GM21423 (cell line): Measurements from ENCODE around the gene GRB2.
"Not testable (repeated sequence)": the region's sequence is repeated elsewhere in the genome, so short reads cannot be mapped to it uniquely, and the experiment has no call there.

Experiments
- ATAC-seq: cut with Tn5 transposase; IDR thresholded peaks from one replicate; pipeline ENCODE4 v1.9.1; 2021; ENCODE audit warnings: mild to moderate bottlenecking, moderate library complexity; ENCODE audit not compliant: unreplicated experiment

Gene GRB2

DNA sequence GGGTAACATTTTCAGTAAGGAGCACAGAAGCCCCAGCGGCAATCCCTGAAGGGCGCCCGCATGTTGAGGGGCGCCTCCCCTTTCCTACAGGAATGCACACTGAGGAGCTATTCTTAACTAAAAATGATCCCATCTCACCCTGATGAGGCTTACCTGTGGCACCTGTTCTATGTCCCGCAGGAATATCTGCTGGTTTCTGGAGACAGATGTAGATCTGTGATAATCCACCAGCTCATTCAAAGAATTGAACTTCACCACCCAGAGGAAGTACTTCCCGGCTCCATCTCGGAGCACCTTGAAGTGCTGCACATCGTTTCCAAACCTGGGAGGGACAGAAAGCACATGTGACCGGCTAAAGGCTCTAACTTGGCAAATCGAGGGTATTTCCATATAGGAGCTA lies 84.0 kb downstream of the GRB2 start:
- no peak for ATAC-seq

DNA sequence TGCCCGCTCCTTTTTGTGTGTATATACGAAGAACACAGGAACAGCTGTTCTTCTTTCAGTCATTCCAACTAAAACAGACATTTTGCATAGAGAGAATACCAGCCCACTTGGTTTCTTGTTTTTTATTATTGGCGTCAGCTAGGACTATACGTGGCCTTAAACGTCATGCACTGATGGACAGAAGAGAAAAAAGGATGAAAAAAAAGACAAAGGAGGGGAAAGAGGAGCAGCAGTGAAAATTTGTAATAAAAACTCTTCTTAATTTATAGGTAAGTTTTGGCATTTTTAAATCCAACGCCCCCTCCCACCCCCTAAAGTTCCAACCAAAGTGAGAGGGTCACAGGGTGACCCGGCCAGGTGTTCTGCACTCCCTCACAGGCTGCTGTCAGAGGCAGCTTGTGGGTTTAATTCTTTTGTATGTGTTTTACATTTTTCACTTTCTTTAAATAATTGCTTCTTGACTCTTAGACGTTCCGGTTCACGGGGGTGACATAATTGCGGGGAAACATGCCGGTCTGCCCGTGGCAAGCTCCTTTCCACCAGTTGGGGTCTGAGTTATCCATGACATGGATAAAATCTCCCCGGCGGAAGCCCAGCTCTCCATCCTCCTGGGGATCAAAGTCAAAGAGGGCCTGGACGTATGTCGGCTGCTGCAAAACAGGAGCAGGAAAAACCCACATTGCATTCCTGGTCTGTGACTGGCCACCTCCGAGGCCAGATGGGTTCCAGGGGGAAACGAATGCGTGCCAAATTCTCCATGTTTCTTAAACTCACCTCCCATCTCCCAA lies 85.4 kb downstream of the GRB2 start:
- ATAC-seq = peak; percentile 42

GRCh38 chr17:75318615-75319222 lies 86.8 kb downstream of the GRB2 start:
- no peak for ATAC-seq

- ATAC-seq = no peak
Observed at GRCh38 chr17:75318211-75318610, 87.3 kb downstream of the GRB2 start.

DNA sequence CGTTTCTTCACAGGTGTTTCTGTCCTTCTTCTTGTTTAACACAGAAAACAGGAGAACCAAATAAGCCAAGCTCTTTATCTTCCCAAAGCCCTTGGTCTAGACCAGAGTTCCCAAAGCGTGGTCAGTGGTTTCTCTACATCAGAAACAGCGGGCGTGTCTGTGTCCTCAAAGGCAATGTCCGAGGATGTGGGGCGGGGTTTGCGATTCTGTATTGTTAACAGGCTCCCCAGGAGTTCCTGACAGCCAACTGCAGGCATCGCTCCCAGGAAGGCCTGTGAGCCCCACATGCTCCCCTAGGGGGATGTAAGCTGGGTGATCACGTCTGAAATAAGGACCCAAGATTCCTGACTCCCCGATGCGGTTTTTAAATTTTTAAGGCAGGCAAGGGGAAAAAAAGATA lies 87.8 kb downstream of the GRB2 start:
- ATAC-seq = no peak

DNA sequence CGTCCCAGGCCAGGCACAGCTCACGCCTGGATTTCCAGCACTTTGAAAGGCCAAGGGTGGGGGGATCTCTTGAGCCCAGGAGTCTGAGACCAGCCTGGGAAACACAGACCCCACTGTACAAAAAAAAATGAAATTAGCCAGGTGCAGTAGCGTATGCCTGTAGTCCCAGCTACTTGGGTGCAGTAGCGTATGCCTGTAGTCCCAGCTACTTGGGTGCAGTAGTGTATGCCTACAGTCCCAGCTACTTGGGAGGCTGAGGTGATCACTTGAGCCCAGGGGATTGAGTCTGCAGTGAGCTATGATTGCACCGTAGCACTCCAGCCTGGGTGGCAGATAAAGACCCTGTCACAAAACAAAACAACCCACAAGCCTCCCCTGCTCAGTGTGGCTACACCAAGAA lies 89.2 kb downstream of the GRB2 start:
- ATAC-seq = no peak

DNA sequence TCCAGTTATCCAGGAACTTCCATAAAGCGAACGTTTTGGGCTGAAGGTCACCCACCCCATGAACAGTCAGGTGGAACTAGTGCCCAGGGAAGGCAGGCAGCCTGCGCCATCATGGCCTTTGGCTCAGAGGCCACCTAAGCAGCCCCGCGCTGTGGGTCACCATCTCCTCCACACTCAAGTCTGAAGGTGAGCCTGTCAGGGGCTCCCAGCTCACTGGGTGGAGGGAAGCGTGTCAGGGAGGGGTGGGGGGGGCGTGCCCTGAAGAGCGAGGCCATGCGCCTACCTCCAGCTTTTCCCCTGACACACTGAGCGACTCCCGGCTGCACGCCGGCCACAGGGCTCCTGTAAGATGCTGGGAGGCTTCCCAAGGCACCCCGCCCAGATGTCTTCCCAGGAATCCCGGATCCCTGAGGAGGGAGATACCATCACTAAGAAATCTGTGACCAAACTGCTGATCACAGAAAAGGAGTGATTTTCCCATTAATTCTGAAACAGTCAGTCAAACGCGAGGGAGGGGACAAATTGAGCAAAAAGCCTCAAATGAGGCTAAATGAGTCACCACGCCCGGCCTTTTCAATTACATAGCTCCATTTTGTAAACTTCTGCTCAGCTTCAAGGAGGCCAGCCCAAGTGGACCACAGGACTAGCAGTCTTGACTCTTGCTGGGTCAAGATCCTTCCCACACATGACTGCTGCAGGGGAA lies 89.8 kb downstream of the GRB2 start:
- no peak for ATAC-seq

GRCh38 chr17:75313941-75314551 lies 91.4 kb downstream of the GRB2 start:
- ATAC-seq = peak; percentile 45

GRCh38 chr17:75308732-75309629 lies 96.5 kb downstream of the GRB2 start:
- ATAC-seq = no peak

DNA sequence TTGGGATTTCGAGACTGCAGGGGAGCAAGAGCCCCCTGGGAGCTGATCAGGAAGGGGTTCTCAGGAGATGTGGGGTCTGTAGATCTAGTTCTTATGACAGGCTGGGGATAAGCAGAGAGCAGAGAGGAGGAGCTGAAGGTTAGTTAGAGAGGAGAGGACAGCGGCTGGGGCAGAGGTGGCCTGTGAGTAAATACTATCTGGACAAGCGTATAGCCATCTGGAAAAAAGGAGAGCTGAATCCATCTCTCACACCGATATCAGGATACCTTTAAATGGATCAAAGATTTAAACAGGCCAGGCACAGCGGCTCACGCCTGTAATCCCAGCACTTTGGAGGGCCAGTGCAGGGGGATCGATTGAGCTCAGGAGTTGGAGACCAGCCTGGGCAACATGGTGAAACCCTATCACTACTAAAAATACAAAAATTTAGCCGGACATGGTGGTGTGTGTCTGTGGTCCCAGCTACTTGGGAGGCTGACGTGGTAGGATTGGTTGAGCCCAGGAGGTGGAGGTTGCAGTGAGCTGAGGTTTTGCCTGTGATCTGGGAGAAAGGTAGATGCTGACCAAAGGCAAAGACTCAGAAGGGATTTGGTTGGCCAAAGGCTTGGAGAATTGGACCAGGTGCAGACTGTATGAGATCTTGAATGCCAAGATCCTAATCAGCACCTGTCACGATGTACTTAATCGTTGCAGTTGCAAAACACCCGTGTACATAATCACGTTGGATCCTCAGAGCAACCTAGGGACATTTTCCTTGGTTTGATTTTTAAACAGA lies 97.3 kb downstream of the GRB2 start:
- ATAC-seq = no peak

- ATAC-seq = no peak
Observed at GRCh38 chr17:75301502-75302206, 103.8 kb downstream of the GRB2 start.

DNA sequence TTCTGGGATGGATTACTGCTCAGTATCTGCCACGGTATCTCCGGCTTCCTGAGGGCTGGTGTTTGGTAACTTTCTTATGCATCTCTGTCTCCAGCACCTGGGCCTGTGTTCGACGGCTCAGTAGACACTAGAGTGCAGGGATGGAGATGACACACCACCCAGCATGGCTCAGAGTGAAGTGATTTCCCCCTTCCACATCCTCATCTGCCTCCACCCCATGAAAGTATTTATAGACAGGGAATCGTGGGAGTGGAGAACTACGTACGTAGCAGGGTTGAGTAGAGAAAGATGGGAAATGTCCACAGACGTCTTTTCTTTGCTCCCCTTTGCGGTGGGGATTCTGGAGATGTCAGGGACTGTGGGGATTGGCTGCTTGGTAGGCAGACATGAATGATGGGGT lies 104.4 kb downstream of the GRB2 start:
- no peak for ATAC-seq

DNA sequence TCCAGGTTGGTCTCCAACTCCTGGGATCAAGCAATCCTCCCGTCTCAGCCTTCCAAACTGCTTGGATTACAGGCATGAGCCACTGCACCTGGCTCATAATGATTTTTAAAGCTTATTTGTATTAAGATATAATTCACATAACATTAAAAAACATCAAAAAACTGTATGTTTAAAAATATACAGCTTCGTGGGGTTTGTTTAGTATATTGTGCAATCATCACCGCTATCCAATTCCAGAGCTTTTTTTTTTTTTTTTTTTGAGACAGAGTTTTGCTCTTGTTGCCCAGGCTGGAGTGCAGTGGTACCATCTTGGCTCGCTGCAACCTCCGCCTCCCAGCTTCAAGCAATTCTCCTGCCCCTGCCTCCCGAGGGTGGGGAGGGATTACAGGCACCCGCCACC lies 105.2 kb downstream of the GRB2 start:
- no peak for ATAC-seq

DNA sequence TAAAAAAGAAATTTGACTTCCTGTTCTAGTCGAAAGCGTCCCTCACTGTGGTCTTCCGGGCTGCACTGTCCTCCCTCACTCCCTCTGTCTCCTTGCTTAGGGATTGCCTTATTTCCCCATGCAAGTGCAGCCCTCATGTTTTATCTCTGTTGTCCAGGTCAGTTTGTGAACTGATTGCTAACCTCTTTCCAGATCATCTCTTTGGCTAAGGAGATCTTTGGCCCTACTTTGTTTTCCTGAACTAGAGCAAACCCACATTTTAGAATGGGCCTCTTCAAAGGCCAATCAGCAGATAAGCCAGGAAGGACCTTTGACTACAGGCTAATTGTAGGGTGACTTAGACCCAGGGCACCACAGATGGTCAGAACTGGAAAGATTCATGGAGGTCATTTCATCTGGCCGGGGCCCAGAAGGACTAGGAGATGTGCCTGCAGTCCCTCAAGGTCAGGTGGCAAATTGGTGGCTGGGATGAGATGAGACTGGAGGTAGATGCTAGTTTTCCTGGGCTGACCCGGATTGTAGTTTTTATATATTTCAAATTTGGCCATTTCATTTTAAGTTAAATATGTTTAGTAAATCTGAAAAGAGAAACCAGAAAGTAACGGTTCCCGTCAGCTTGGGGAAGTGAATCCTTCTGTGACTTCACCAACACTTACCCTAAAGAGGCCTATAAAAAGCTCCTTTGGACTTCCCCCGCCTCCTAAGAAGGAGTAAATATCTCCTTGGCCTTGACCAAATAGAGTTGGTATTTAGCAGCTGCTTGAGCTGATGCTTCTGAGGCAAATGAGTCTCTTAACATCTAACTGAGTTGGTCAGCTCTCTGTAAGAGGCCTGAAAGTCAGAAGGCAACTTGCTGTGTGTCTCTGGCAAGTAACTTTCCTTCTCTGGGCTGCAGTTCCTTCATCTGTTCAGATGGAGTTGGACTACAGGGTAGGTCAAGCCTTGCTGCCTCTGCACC lies 110.0 kb downstream of the GRB2 start:
- ATAC-seq = peak; percentile 71

- not testable (repeated sequence) for ATAC-seq
Observed at GRCh38 chr17:75292810-75293448, 112.5 kb downstream of the GRB2 start.

- peak; percentile 30 for ATAC-seq
Observed at GRCh38 chr17:75289832-75290337, 115.6 kb downstream of the GRB2 start.

DNA sequence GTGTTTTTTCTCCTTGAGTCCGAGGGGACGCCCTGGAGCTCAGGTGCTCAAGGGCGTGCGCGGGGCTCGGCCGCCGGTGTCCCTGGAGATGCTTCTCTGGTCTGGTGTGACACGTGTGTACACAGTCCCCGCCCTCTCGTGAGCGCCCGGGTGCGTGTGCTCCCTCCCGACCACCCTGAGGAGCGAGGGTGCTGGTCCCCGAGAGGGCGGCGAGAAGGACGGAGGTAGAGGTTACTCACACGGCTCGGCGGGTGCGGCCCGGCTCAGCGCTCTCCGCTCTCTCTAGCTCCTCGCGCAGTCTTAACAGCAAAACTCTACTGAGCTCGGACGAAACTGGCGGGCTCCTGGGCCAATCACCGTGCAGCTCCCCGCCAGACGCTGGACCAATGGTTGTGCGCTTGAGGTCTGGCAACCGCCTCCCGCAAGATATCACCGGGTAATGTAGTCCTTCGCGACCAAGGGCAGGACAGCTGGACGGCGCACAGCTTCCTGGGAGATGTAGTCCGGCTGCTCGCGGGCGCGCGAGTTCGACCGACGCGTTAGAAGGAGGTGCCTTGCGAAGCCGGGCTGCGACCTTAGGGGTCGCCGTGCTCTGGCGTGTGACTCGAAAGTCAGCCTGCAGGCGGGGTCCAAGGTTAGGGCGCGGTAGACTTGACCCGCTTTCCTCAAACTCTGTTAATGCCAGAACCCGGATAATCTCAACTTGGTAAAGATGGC lies 116.2 kb downstream of the GRB2 start, which contains the start of gene SLC25A19:
Gene SLC25A19, minus strand, starts transcription at position 319 of the 717 bp plus-strand sequence. CDS start 2,669 bp downstream, outside the sequence.
- ATAC-seq = peak; percentile 89
